ENCODE data around the gene CHRNG. TPM values are rescaled to one million over a fixed set of nuclear protein-coding genes. Genes with fewer than 3 reads are reported as not detected.

Gene CHRNG
- total RNA-seq, 1 experiment from 2014 or later = not detected

GRCh38 chr2:232533944-232534710, 5.4 kb upstream of the CHRNG start:
- Histone ChIP-seq H3K4me3 (no peak overlapping the region), H3K27me3 (no peaks in the 10 kb centered on the region), H3K9me3 (no peaks in the 10 kb centered on the region), H3K36me3 (no peaks in the 10 kb centered on the region)
- DNase-seq = no peak

- Histone ChIP-seq H3K36me3 (no peaks in the 10 kb centered on the region), H3K9me3 (no peaks in the 10 kb centered on the region), H3K27me3 (no peaks in the 10 kb centered on the region), H3K4me3 (no peak overlapping the region)
- no peak for DNase-seq
Measured at GRCh38 chr2:232534940-232535651, 4.4 kb upstream of the CHRNG start.

- Histone ChIP-seq H3K27me3 (no peaks in the 10 kb centered on the region), H3K36me3 (no peaks in the 10 kb centered on the region), H3K4me3 (no peak overlapping the region), H3K9me3 (no peaks in the 10 kb centered on the region)
- no peak for DNase-seq
Measured at GRCh38 chr2:232535761-232536530, 3.5 kb upstream of the CHRNG start.

- Histone ChIP-seq H3K4me3 (no peak overlapping the region), H3K36me3 (no peaks in the 10 kb centered on the region), H3K27me3 (no peaks in the 10 kb centered on the region), H3K9me3 (no peaks in the 10 kb centered on the region)
- no peak for DNase-seq
Measured at GRCh38 chr2:232537079-232537478, 2.4 kb upstream of the CHRNG start.

- Histone ChIP-seq H3K27me3 (no peaks in the 10 kb centered on the region), H3K36me3 (no peaks in the 10 kb centered on the region), H3K9me3 (no peaks in the 10 kb centered on the region), H3K4me3 (no peak overlapping the region)
- no peak for DNase-seq
Measured at GRCh38 chr2:232537499-232537898, 2.0 kb upstream of the CHRNG start.

GRCh38 chr2:232538671-232539070, 821 bp upstream of the CHRNG start:
- Histone ChIP-seq H3K9me3 (no peaks in the 10 kb centered on the region), H3K27me3 (no peaks in the 10 kb centered on the region), H3K36me3 (no peaks in the 10 kb centered on the region), H3K4me3 (no peak overlapping the region)
- no peak for DNase-seq

DNA sequence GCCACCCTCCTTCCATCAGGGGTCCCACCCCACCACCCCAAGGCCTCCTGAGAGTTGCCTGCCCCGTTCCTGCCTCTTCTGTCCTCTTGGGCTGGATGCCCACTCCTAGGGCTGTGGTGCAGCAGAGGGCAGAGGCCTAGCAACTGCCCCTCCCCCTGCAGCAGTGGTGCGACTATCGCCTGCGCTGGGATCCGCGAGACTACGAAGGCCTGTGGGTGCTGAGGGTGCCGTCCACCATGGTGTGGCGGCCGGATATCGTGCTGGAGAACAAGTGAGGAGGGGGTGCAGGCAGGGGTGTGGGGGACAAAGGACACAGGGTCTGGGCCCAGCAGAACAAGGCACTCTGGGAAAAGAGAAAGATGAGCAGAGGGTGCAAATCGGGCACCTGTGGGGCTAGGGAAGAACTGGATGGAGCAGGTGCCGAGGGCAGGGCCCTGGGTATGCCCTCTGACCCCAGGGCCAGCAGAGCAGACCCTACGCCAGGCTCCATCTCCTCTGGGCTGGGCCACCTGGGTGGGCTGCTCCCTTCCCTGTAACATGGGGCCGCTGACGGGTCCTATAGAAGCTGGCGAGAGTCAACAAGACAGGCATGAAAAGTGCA, 1.0 kb downstream of the CHRNG start:
- Histone ChIP-seq H3K36me3 (no peaks in the 10 kb centered on the region), H3K9me3 (no peaks in the 10 kb centered on the region), H3K4me3 (no peak overlapping the region), H3K27me3 (no peaks in the 10 kb centered on the region)
- no peak for DNase-seq

DNA sequence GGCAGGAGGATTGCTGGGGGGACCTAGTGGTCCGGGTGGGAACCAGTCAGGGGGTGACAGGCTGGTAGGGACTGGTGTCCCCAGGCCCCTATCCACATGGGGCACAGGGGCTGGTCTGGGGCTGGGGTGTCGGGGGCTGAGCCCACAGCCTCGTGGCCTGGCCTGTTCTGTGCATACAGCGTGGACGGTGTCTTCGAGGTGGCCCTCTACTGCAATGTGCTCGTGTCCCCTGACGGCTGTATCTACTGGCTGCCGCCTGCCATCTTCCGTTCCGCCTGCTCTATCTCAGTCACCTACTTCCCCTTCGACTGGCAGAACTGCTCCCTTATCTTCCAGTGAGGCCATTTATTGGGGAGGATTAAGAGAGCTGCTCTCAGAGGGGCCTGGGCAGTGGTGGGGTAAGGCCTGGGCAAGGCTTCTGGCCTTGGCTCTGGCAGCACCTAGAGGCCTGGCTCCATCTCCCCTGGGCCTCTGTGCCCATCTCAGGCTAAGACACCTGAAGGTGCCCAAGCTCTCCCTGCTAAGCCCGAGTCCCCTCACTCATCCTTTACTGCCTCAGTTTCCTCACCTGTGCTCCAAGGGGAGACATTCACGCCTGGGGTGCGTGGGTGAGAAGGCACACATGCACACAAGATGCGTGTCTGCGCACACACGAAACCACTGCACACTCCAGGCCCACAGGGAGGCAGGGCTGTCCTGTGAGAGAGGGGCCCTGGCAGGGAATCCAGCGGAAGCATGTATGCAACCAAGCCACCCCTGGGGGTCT, 1.9 kb downstream of the CHRNG start:
- H3K9me3 ChIP-seq = no peaks in the 10 kb centered on the region
- no peaks in the 10 kb centered on the region for H3K27me3 ChIP-seq
- H3K4me3 ChIP-seq = no peak overlapping the region
- no peaks in the 10 kb centered on the region for H3K36me3 ChIP-seq
- no peak for DNase-seq

DNA sequence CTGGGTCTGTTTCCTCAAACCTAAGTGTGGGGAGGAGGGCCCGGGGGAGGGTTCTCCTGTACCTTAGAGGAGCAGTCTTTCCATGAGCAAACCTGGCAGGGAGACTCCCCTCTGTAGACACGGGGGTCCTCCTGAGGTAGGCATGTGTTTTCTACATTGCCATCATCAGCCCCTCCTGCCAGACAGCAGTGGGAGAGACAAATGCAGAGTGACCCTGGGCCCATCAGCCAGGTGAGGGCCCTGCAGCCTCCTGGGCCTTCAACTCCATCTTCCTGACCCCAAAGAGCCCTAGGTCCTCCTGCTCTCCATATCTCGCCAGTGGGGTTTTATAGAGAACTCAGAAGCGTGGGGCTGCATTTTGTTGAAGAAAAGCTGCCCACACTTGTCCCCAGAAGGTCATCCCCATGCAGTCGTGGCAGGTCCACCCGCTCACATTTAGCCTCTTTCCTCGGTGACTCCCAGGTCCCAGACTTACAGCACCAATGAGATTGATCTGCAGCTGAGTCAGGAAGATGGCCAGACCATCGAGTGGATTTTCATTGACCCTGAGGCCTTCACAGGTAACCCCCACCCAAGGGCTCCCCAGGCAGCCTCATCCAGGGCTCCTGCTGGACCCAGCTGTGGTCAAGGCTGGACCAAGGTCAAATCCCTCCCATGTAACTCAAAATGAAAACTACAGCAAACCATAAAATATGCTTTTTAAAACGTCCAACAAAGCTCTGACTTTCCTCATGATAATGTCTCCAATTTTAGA, 2.6 kb downstream of the CHRNG start:
- no peak for DNase-seq
- 0 out of 2 replicates have a peak, but pooled peaks cover 4% of the 10 kb centered on the region for H3K36me3 ChIP-seq
- H3K27me3 ChIP-seq = no peaks in the 10 kb centered on the region
- no peaks in the 10 kb centered on the region for H3K9me3 ChIP-seq
- H3K4me3 ChIP-seq = no peak overlapping the region

GRCh38 chr2:232542715-232543467, 3.4 kb downstream of the CHRNG start:
- no peak for DNase-seq

DNA sequence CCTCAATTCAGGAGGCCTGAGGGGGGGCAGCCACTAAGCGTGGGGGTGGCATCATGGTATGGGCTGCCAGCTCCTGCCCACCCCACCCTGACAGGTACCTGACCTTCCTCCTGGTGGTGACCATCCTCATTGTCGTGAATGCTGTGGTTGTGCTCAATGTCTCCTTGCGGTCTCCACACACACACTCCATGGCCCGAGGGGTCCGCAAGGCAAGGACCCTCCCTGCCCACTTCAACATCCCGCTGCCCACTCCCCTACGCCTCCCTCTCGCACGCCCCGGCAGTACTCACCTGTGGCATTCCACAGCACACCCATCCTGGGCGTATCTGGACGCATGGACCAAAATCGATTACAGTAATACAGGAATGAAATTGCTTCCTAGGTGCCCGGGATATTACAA, 4.0 kb downstream of the CHRNG start:
- no peaks in the 10 kb centered on the region for H3K27me3 ChIP-seq
- H3K9me3 ChIP-seq = no peaks in the 10 kb centered on the region
- no peak overlapping the region for H3K4me3 ChIP-seq
- peaks cover 13% of the 10 kb centered on the region for H3K36me3 ChIP-seq
- no peak for DNase-seq

More at GRCh38 chr2:232542715-232543467, 3.4 kb downstream of the CHRNG start:
- no peak overlapping the region for H3K4me3 ChIP-seq
- no peaks in the 10 kb centered on the region for H3K27me3 ChIP-seq
- H3K36me3 ChIP-seq = peaks cover 8% of the 10 kb centered on the region; the same call in 1 of the 2 replicates
- no peaks in the 10 kb centered on the region for H3K9me3 ChIP-seq

DNA sequence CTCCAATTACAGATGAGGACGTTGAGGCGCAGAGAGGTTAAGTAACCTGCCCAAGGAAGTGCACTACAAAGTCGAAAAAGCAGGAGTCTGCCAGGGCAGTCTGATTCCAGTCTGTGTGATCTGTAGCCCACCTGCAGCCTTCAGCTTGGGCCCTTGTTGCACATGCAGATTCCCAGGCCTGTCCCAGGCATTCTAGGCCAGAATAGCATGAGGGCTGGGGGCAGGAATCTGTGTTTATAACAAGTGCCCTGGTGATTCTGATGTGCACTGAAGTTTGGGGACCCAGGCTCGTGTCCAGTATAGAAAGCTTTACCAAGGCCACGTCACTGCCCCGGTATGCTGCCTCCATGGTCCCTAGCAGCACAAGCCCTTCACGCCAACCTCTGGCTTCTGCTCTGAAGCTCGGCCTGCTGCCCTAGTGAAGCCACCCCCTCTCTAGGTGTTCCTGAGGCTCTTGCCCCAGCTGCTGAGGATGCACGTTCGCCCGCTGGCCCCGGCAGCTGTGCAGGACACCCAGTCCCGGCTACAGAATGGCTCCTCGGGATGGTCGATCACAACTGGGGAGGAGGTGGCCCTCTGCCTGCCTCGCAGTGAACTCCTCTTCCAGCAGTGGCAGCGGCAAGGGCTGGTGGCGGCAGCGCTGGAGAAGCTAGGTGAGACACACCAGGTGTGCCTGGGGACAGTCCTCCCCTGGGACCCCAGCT, 4.6 kb downstream of the CHRNG start:
- H3K4me3 ChIP-seq = no peak overlapping the region
- H3K36me3 ChIP-seq = peaks cover 19% of the 10 kb centered on the region
- peaks cover 3% of the 10 kb centered on the region for H3K9me3 ChIP-seq
- H3K27me3 ChIP-seq = no peaks in the 10 kb centered on the region
- no peak for DNase-seq

DNA sequence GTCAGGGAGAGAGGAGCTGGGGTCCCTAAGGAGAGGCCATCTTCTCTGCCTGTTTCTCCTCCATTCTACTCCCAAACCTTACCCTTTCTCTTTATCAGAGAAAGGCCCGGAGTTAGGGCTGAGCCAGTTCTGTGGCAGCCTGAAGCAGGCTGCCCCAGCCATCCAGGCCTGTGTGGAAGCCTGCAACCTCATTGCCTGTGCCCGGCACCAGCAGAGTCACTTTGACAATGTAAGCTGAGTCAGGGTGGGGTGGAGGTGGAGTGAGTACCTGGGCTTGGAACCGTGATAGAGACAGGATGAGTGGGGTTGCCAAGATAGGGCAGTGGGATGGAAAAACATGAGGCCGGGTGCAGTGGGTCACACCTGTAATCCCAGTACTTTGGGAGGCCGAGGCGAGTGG, 5.2 kb downstream of the CHRNG start:
- H3K9me3 ChIP-seq = peaks cover 5% of the 10 kb centered on the region
- peaks cover 22% of the 10 kb centered on the region for H3K36me3 ChIP-seq
- no peak for DNase-seq
- no peaks in the 10 kb centered on the region for H3K27me3 ChIP-seq
- H3K4me3 ChIP-seq = no peak overlapping the region

DNA sequence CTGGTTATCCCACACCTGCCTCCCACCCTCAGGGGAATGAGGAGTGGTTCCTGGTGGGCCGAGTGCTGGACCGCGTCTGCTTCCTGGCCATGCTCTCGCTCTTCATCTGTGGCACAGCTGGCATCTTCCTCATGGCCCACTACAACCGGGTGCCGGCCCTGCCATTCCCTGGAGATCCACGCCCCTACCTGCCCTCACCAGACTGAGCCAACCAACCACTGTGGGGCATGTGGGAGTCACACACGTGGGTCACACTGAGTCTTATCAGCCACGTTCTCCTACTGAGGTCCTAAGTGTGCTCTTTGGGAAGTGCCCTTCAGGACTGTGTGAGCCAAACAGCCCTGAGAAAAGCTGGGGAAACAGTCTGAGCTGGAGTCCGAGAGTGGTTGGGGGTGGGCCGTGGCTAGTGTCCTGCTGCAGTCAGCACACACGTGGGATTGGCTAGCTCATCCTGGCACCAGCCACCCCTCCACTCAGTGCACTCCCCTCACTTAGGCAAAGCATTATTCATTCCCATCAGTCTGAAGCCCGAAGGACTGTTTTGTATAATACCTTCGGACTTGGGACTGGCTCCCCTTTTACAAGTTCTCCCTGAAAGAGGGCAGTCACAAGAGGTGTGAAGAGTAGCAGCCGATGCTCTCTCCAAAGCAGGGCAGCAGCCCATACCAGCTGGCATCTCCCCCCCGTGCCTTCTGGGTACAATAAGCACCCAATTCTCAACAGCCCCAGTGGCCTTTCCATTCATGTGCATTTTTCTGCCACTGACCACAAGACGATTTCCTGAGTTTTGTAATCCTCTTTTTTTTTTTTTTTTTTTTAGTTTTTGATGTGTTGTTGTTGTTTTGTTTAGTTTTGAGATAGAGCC, 6.3 kb downstream of the CHRNG start:
- Histone ChIP-seq H3K36me3 (peaks cover 24% of the 10 kb centered on the region), H3K27me3 (no peaks in the 10 kb centered on the region), H3K4me3 (no peak overlapping the region), H3K9me3 (peaks cover 5% of the 10 kb centered on the region)
- no peak for DNase-seq
